Activated CD4-positive, alpha-beta T cell treated with anti-CD3 and anti-CD28 coated beads, Interleukin-2, amount 50 U/mL, for 16 hours (primary cell): Measurements from ENCODE around the gene CCT6B.
A peak's percentile ranks its signal among the peaks of the same experiment; 100 is the strongest.
"Not testable (repeated sequence)": the region's sequence is repeated elsewhere in the genome, so short reads cannot be mapped to it uniquely, and the experiment has no call there.

Experiments
- DNase-seq: peaks from one replicate; pipeline ENCODE4 v3.0.0-alpha.2; 2020

Gene CCT6B

GRCh38 chr17:34961093-34961911 is at the start of gene CCT6B, which contains the start of gene ZNF830:
TSS of gene CCT6B (minus strand) at chr17:34961460. CDS start at chr17:34961393, 67 bp downstream.
TSS of gene ZNF830 (plus strand) at chr17:34961540. CDS start at chr17:34961567, 27 bp downstream.
- peak; percentile 94 for DNase-seq

- no peak for DNase-seq
Observed at GRCh38 chr17:35010093-35010492, 48.8 kb upstream of the CCT6B start.

GRCh38 chr17:35006961-35007360 is 45.7 kb upstream of the CCT6B start:
- no peak for DNase-seq

GRCh38 chr17:35006345-35006744 is 45.1 kb upstream of the CCT6B start:
- no peak for DNase-seq

GRCh38 chr17:35003778-35004177 is 42.5 kb upstream of the CCT6B start:
- no peak for DNase-seq

GRCh38 chr17:35002876-35003551 is 41.8 kb upstream of the CCT6B start:
- no peak for DNase-seq

- no peak for DNase-seq
Observed at GRCh38 chr17:35001549-35001948, 40.3 kb upstream of the CCT6B start.

GRCh38 chr17:35000965-35001364 is 39.7 kb upstream of the CCT6B start:
- DNase-seq, result not testable (repeated sequence)

- DNase-seq, result no peak
Observed at GRCh38 chr17:34999456-34999855, 38.2 kb upstream of the CCT6B start.

GRCh38 chr17:34998205-34998604 is 36.9 kb upstream of the CCT6B start:
- peak; percentile 82 for DNase-seq

GRCh38 chr17:34997355-34997862 is 36.1 kb upstream of the CCT6B start:
- DNase-seq, result no peak

GRCh38 chr17:34996422-34997285 is 35.4 kb upstream of the CCT6B start:
- no peak for DNase-seq

- no peak for DNase-seq
Observed at GRCh38 chr17:34993031-34993430, 31.8 kb upstream of the CCT6B start.

- DNase-seq, result no peak
Observed at GRCh38 chr17:34991606-34992005, 30.3 kb upstream of the CCT6B start.

GRCh38 chr17:34990921-34991365 is 29.7 kb upstream of the CCT6B start:
- no peak for DNase-seq

- DNase-seq, result no peak
Observed at GRCh38 chr17:34989473-34989872, 28.2 kb upstream of the CCT6B start.

- DNase-seq, result no peak
Observed at GRCh38 chr17:34988644-34989043, 27.4 kb upstream of the CCT6B start.

- DNase-seq, result no peak
Observed at GRCh38 chr17:34987232-34987631, 26.0 kb upstream of the CCT6B start.

- DNase-seq, result no peak
Observed at GRCh38 chr17:34981538-34982241, 20.4 kb upstream of the CCT6B start.

GRCh38 chr17:34980681-34981537 is 19.6 kb upstream of the CCT6B start:
- peak; percentile 81 for DNase-seq

- DNase-seq, result peak; percentile 96
Observed at GRCh38 chr17:34980353-34980680, 19.1 kb upstream of the CCT6B start, which contains the start of gene LIG3. TSS of gene LIG3 (plus strand) at chr17:34980512. CDS start at chr17:34983006, 2,494 bp downstream.
